Retinal pigment epithelial cell (primary cell): ENCODE results near the gene FRMD3.

ENCODE experiments used
- DNase-seq: peaks from one replicate; pipeline ENCODE4 v3.0.0-alpha.2; 2010; ENCODE audit warnings: low read depth
- H3K4me3 ChIP-seq: 2 replicates; pipeline ENCODE4 v1.5.1; 2011; ENCODE audit warnings: mild to moderate bottlenecking, low read length, control low read depth, moderate library complexity
- CTCF ChIP-seq: conservative IDR thresholded peaks from 2 replicates; pipeline ENCODE4 v1.5.1; 2011; ENCODE audit warnings: low read depth, low read length, control low read depth, inconsistent platforms

The FRMD3 gene

GRCh38 chr9:83491995-83492394 lies 46.2 kb downstream of the FRMD3 start:
- no peak for DNase-seq
- TF ChIP-seq CTCF: no peak
- no peak overlapping the region for H3K4me3 ChIP-seq

GRCh38 chr9:83491413-83491812 lies 46.8 kb downstream of the FRMD3 start:
- no peak for TF ChIP-seq CTCF
- no peak for DNase-seq
- no peak overlapping the region for H3K4me3 ChIP-seq

GRCh38 chr9:83489961-83490360 lies 48.2 kb downstream of the FRMD3 start:
- TF ChIP-seq CTCF: no peak
- DNase-seq: no peak

GRCh38 chr9:83484990-83485389 lies 53.2 kb downstream of the FRMD3 start:
- no peak for DNase-seq
- TF ChIP-seq CTCF: no peak
- H3K4me3 ChIP-seq: no peak overlapping the region

More at GRCh38 chr9:83489961-83490360, 48.2 kb downstream of the FRMD3 start:
- no peak overlapping the region for H3K4me3 ChIP-seq

GRCh38 chr9:83483223-83483622 lies 55.0 kb downstream of the FRMD3 start:
- H3K4me3 ChIP-seq: no peak overlapping the region
- DNase-seq: no peak
- no peak for TF ChIP-seq CTCF

- no peak for DNase-seq
- H3K4me3 ChIP-seq: no peak overlapping the region
- TF ChIP-seq CTCF: no peak
Observed at GRCh38 chr9:83479765-83480164, 58.4 kb downstream of the FRMD3 start.

GRCh38 chr9:83477571-83477970 lies 60.6 kb downstream of the FRMD3 start:
- DNase-seq: no peak
- no peak for TF ChIP-seq CTCF
- no peak overlapping the region for H3K4me3 ChIP-seq
